ENCODE data around the gene CFAP410. TPM values are rescaled to one million over a fixed set of nuclear protein-coding genes. Genes with fewer than 3 reads are reported as not detected.

Gene CFAP410
- total RNA-seq, 1 experiment from 2014 or later = 16.5 TPM

DNA sequence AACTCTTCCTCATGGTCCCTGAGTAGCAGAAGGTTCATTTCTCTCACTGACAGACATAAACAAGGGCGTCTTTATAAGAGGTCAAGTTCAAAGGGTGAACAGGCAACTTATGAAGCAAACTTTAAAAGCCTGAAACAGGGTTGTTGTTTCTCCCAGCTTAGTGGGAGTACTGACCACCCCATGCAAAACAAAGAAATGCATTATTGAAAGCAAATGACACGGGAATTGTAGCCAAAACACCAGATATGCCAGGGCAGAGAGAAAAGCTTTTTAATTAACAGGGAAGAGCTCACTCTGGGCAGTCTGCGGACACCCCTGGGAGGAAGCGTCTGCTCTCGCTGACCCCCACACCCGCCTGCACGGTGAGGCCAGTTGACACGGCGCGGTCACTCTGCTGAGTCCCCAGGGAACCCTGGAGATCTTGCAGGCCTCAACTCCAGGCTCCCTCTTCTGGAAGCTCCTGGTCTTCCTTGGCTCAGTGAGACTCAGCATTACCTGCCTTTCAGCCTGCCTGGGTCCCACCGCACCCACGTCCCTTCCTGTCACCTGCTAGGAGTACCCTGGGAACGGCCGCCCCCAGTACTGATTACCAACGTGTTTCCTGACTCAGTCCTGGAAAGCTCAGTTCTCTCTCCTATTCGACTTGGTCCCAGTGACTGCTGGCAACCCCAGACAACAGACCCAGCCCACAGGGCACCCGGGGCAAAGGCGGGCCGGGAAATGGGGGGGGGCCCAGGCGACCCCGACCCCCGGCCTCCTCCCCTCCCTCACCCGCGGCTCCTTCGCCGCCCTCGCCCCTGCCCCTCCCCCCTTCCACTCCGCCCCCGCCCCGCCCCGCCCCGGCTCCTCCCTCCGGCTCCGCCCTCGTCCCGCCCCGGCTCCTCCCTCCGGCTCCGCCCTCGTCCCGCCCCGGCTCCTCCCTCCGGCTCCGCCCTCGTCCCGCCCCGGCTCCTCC is 972 bp downstream of the CFAP410 start:
- TF ChIP-seq, protein P1, sequence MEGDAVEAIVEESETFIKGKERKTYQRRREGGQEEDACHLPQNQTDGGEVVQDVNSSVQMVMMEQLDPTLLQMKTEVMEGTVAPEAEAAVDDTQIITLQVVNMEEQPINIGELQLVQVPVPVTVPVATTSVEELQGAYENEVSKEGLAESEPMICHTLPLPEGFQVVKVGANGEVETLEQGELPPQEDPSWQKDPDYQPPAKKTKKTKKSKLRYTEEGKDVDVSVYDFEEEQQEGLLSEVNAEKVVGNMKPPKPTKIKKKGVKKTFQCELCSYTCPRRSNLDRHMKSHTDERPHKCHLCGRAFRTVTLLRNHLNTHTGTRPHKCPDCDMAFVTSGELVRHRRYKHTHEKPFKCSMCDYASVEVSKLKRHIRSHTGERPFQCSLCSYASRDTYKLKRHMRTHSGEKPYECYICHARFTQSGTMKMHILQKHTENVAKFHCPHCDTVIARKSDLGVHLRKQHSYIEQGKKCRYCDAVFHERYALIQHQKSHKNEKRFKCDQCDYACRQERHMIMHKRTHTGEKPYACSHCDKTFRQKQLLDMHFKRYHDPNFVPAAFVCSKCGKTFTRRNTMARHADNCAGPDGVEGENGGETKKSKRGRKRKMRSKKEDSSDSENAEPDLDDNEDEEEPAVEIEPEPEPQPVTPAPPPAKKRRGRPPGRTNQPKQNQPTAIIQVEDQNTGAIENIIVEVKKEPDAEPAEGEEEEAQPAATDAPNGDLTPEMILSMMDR (IDR thresholded peaks at IDR 0.05; ENCODE audit: insufficient read depth in 1 of 2, low read depth in 1 of 2, low read length in 1 of 2, severe bottlenecking in 1 of 2, unreplicated experiment in 1 of 2) = peak; percentile 41 to 42
- H3K27me3 ChIP-seq (replicated peaks; ENCODE audit: control insufficient read depth, insufficient read depth, low read length) = no peaks in the 10 kb centered on the region
- ChIA-PET CTCF (interaction anchor here (0.6 to 1.3 kb wide), 4 partner anchors 31 to 142 kb away, joined by 3 to 8 read pairs (median 4); partner anchors contain the start of gene PFKL), POLR2A (interaction anchor here (0.5 to 1.5 kb wide), 5 partner anchors 9 to 479 kb away, joined by 3 to 9 read pairs (median 3); partner anchors contain the start of gene UBE2G2)
- Mint-ChIP-seq H3K27ac (ENCODE audit: unreplicated experiment) (peak overlapping the region; percentile 63), H3K4me1 (ENCODE audit: low read depth, unreplicated experiment) (peaks cover 41% of the 10 kb centered on the region), H3K36me3 (ENCODE audit: insufficient read depth, unreplicated experiment) (peaks cover 50% of the 10 kb centered on the region), H3K4me3 (ENCODE audit: unreplicated experiment) (peak overlapping the region; percentile 66), H3K27me3 (ENCODE audit: insufficient read depth, unreplicated experiment) (no peaks in the 10 kb centered on the region), H3K9me3 (ENCODE audit: unreplicated experiment) (no peaks in the 10 kb centered on the region)
- H3K9me3 ChIP-seq = no peaks in the 10 kb centered on the region
- H3K4me3 ChIP-seq (ENCODE audit: low read depth, low read length) = peak overlapping the region; percentile 43
- peaks cover 30% of the 10 kb centered on the region for H3K4me1 ChIP-seq
- peaks cover 3% of the 10 kb centered on the region for H3K36me3 ChIP-seq (ENCODE audit: control insufficient read depth, insufficient read depth, low read length)
- BruUV-seq (replicated peaks) = no TSS peak
- intact Hi-C loops (cut with micrococcal nuclease; ENCODE audit: unreplicated experiment) = loop anchor here (2.0 to 10.0 kb wide), 2 partner anchors 145 to 537 kb away; partner anchors contain the start of gene PTTG1IP
- peak; percentile 76 to 87 for DNase-seq

DNA sequence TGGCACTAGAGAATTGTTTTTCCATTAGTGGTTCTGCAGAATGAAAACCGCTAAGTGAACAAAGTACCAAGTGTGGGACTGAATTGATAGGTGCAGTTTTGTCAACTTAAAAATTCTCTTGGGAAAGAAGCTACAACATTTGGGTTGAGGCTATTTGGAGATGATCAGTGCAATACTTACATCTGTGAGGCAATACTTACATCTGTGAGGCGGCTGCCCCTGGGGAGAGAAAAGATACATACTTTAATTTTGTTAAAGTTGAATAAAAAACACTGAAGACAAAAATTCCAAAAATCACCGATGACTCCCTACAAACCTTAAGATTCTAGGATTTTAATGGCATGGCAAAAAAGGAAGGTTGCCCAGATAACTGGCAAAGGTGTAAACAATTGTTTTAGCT is 1.7 kb downstream of the CFAP410 start:
- CTCF ChIA-PET = no interaction called here
- Mint-ChIP-seq H3K4me1 (ENCODE audit: low read depth, unreplicated experiment) (peaks cover 35% of the 10 kb centered on the region), H3K27ac (ENCODE audit: unreplicated experiment) (peak overlapping the region; percentile 63)

More for the DNA sequence above, 1.7 kb downstream of the CFAP410 start:
- no peaks in the 10 kb centered on the region for H3K9me3 Mint-ChIP-seq (ENCODE audit: unreplicated experiment)
- DNase-seq = no peak
- TF ChIP-seq, protein P1 (IDR thresholded peaks at IDR 0.05; ENCODE audit: insufficient read depth in 1 of 2, low read depth in 1 of 2, low read length in 1 of 2, severe bottlenecking in 1 of 2, unreplicated experiment in 1 of 2) = no peak
- H3K4me1 ChIP-seq = peaks cover 23% of the 10 kb centered on the region
- no peaks in the 10 kb centered on the region for H3K27me3 Mint-ChIP-seq (ENCODE audit: insufficient read depth, unreplicated experiment)
- no peaks in the 10 kb centered on the region for H3K9me3 ChIP-seq
- POLR2A ChIA-PET = no interaction called here
- H3K36me3 ChIP-seq (ENCODE audit: control insufficient read depth, insufficient read depth, low read length) = peaks cover 3% of the 10 kb centered on the region
- H3K36me3 Mint-ChIP-seq (ENCODE audit: insufficient read depth, unreplicated experiment) = peaks cover 57% of the 10 kb centered on the region
- H3K4me3 Mint-ChIP-seq (ENCODE audit: unreplicated experiment) = peak overlapping the region; percentile 66
- H3K4me3 ChIP-seq (ENCODE audit: low read depth, low read length) = no peak overlapping the region
- H3K27me3 ChIP-seq (replicated peaks; ENCODE audit: control insufficient read depth, insufficient read depth, low read length) = no peaks in the 10 kb centered on the region
- BruUV-seq (replicated peaks) = no TSS peak
- intact Hi-C loops (cut with micrococcal nuclease; ENCODE audit: unreplicated experiment) = loop anchor here (10.0 kb wide), 1 partner anchor 537 kb away; the partner anchor contains the start of gene PTTG1IP

All from Caco-2 (cell line).